A549 treated with AZD9567 at 1 μM for 4 hours (cell line): ENCODE data around the gene GADD45GIP1. TPM values are rescaled to one million over a fixed set of nuclear protein-coding genes. Genes with fewer than 3 reads are reported as not detected.

Source experiments
- total RNA-seq: library from RNA; stranded (reverse); fragments of 200-300 nt; extraction: Qiagen RNA extraction; gene quantifications from 5 replicates; pipeline ENCODE4 v1.2.3, GENCODE V29; 2022; ENCODE audit not compliant: insufficient read depth

GADD45GIP1 gene
- 20.6 to 55.7 TPM (median 51.6 TPM) in 5 replicates for total RNA-seq

DNA sequence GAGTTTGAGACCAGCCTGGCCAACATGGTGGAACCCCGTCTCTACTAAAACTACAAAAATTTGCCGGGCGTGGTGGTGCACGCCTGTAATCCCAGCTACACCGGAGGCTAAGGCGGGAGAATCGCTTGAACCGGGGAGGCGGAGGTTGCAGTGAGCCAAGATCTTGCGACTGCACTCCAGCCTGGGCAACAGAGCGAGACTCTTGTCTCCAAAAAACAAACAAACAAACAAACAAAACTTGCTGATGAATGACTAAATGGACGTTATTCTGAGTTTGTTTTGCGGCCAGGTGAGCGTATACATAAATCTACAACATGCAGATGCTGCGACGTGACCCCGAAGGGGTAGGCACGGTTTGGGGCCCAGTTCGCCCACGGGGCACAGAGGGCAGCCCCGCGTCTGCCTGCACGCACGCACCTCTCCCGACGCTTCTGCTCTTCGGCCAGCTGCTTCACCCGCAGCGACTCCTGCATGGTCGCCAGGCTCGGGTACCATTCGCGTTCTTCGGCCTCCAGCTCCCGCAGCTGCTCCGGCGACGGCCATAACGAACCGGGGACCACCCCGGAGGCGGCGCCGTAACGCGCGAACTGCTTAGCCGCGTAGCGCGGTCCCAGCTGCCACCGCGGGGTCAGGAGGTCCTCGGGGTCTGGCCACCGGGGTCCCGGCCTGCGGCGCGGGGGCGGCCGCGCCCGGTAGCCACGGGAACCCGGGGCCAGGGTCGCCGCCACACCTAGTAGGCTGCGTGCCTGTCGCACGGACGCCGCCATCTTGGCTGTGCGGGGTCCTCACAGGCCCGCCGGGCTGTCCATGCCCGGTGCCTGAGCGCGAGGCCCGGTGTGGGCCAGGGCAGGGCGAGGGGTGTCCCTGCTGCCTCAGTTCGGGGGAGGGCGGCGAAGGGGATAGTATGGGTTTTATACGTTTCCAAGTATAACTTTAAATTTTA lies at the start of gene GADD45GIP1:
TSS of gene GADD45GIP1 (minus strand) at position 778 of the 943 bp plus-strand sequence. CDS start at position 767, 11 bp downstream.

DNA sequence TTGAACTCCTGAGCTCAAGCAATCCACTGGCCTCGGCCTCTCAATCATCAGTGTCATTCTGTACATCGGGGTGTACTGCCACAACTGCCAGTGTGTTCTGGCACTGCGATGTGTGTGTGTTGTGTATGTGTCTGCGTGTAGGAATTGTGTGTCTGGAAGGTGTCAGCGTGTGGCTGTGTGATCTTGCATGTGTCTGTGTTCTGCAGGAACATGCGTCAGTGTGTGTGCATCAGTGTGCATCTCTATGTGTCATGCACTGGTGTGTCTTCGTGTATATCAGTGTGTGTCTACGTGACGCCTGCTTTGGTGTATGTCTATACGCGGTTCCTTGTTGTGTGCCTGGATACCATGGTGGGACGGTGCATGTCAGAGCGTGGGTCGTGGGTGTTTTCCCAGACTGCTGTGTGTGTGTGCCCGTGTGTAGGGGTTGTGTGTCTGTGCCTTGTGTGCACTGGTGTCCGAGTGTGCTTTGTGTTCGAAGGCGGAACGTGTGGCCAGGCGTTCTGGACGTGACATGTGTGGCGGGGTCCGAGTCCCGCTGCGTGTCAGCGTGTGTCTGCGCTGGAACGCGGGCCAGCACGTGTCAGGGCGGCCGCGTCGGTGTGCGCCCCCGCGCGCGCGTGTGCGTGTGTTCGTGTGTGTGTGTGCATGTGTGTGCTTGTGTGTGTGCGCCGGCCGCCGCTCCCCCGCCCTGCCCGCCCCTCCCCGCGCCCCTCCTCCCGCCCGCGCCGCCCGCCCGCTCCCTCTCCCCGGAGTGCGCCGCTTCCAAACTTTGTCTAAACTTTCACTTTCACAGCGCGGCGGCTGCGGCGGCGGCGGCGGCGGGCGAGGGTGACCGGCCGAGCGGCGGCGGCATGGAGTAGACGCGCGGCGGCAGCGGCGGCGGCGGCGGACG lies 37.9 kb upstream of the GADD45GIP1 start, which contains the start of gene NFIX:
TSS of gene NFIX (plus strand) at position 775 of the 895 bp plus-strand sequence. CDS start 363 bp downstream, outside the sequence.

DNA sequence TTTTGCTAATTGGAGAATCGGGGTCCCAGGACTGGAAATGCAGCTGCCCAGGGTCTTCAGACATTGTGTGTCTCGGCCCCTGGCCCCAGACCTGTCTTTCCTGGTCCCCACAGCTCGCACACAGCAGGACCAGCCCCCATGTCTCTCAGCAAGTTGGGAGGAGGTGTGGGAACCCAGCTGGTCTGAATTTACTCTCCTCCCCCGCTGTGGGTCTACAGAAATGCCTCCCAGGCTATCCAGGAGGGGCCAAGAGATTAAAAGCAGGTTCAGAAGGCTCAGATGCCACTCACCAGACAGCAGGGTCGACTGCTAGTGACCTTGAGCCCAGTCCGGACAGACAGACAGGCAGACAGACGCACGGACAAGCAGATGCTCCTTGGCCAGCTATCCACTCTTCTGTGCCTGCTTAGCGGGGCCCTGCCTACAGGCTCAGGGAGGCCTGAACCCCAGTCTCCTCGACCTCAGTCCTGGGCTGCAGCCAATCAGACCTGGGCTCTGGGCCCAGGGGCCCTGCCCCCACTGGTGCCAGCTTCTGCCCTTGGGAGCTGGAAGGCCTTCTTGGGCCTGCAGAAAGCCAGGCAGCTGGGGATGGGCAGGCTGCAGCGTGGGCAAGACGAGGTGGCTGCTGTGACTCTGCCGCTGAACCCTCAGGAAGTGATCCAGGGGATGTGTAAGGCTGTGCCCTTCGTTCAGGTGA lies 12.4 kb upstream of the GADD45GIP1 start, which contains the start of gene DAND5:
TSS of gene DAND5 (plus strand) at position 285 of the 697 bp plus-strand sequence. CDS start at position 370, 85 bp downstream.

DNA sequence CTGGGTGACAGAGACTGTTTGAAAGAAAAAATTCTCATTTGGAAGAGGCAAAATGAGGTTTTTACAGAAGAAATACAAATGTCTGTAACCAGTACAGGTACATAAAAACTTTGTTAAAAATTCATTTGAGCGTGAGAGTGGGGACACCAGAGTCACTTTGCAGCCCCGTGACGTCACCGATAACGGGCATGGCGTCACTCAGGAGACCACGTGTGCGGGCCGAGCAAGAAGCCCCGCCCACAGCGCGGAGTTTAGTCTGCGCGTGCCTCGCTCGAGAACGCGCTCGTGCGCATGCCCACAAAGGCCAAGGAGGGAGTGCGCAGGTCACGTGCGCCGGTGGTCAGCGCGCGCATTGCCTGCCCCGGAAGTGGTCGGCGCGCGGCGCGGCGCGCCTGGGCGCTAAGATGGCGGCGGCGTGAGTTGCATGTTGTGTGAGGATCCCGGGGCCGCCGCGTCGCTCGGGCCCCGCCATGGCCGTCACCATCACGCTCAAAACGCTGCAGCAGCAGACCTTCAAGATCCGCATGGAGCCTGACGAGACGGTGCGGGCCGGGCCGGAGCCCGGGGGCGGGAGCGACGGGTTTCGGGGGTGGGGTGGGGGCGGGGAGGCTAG lies 11.4 kb downstream of the GADD45GIP1 start, which contains the start of gene RAD23A:
TSS of gene RAD23A (plus strand) at position 384 of the 613 bp plus-strand sequence. CDS start at position 471, 87 bp downstream.

DNA sequence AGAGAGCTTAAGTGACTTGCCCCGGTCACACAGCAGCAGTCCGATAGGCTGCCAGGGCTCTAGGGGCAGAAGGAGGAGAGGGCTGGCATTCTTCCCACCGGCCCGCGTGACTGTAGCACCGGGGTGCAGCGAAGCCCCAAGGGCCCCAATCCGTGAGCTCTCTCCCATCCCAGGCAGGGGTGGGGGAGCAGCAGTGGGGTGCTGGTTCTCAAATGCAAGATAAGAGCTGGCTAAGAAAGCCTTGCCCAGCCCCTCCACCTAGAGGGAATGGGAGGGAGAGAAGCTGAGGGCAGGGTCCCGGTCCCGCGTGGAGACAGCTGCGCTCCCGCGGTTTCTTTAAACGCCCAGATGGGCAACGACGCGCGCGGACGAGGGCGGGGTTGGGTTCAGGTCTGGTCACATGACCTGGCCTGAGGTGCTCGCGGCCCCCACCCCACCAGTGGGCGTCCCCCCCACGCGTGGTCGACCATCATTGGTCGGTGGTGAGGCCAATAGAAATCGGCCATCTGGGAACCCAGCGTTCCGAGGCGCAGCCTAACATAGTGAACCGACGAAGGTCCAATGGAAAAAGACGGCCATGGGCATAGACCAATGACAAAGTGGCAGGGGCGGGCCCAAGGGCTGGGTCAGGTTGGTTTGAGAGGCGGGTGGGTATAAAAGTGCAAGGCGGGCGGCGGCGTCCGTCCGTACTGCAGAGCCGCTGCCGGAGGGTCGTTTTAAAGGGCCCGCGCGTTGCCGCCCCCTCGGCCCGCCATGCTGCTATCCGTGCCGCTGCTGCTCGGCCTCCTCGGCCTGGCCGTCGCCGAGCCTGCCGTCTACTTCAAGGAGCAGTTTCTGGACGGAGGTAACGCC lies 18.9 kb downstream of the GADD45GIP1 start, which contains the start of gene CALR:
TSS of gene CALR (plus strand) at position 683 of the 852 bp plus-strand sequence. CDS start at position 754, 71 bp downstream.

DNA sequence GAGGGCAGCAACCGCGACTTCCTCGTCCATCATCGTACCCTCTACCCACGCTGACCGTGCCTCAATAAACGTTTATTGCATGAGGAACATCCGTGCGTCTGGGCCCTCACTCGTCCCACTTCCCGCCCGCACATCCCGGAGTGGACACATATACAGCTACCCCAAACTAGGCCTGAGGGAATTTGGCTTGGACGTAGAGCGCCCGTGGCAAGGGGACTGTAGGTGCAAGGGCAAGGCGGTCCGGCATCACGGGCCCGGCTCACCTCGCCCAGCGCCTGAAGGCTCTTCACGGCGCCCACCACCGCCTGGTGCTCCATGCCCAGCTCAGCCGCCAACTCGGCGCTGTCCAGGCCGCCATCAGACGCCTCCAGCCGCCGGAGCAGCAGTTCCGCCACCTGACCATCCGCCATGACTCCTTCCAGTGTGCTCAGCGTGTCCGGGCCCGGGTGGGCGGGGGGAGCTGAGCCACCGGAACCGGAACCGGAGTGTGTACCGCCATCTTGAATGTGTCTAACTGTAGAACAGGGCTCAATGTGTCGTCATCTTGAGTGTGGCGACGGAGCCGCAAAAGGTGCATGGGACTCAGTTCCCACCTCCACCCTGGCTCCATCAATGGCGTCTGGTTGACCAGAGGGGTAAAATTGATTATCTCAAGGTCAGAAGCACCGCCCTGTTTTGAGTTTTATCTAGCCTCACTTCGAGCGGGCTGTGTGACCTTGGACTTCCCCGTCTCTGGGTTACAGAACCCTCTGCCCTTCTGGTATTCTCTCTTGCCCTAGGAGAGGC lies 23.5 kb downstream of the GADD45GIP1 start, which contains the start of gene FARSA:
TSS of gene FARSA (minus strand) at position 425 of the 786 bp plus-strand sequence. CDS start at position 410, 15 bp downstream.

Other genes with a start within 250 kb of the GADD45GIP1 start
- gene TNPO2, start 233.3 kb downstream of the GADD45GIP1 start, total RNA-seq: 31.3 to 35.3 TPM (median 33.6 TPM) in 5 replicates
- 118 to 201 TPM (median 193 TPM) in 5 replicates for gene TRIR, start 222.5 kb downstream of the GADD45GIP1 start, total RNA-seq
- gene GET3, start 219.7 kb downstream of the GADD45GIP1 start, total RNA-seq: 83.8 to 103 TPM (median 99.2 TPM) in 5 replicates
- 0.59 to 1.0 TPM (median 0.79 TPM) in 4 of 5 replicates, not detected in the other for gene BEST2, start 205.4 kb downstream of the GADD45GIP1 start, total RNA-seq
- gene HOOK2, start 181.7 kb downstream of the GADD45GIP1 start, total RNA-seq: 9.8 to 14.0 TPM (median 12.8 TPM) in 5 replicates
- gene JUNB, start 165.7 kb downstream of the GADD45GIP1 start, total RNA-seq: 110 to 185 TPM (median 160 TPM) in 5 replicates
- 0.47 to 0.91 TPM (median 0.66 TPM) in 4 of 5 replicates, not detected in the other for gene PRDX2, start 155.4 kb downstream of the GADD45GIP1 start, total RNA-seq
- 9.1 to 13.7 TPM (median 11.8 TPM) in 4 of 5 replicates, not detected in the other for gene THSD8, start 155.2 kb downstream of the GADD45GIP1 start, total RNA-seq
- 39.4 to 50.4 TPM (median 46.8 TPM) in 5 replicates for gene RNASEH2A, start 150.6 kb downstream of the GADD45GIP1 start, total RNA-seq
- gene RTBDN, start 122.6 kb downstream of the GADD45GIP1 start, total RNA-seq: 0.08 to 0.09 TPM in 2 of 5 replicates, not detected in the others
- gene MAST1, start 118.7 kb downstream of the GADD45GIP1 start, total RNA-seq: 1.5 to 7.0 TPM (median 1.7 TPM) in 5 replicates
- 28.6 to 36.5 TPM (median 29.7 TPM) in 5 replicates for gene DNASE2, start 75.8 kb downstream of the GADD45GIP1 start, total RNA-seq
- 0.05 to 0.07 TPM in 2 of 5 replicates, not detected in the others for gene KLF1, start 70.0 kb downstream of the GADD45GIP1 start, total RNA-seq
- gene GCDH, start 66.1 kb downstream of the GADD45GIP1 start, total RNA-seq: 9.2 to 21.4 TPM (median 9.9 TPM) in 5 replicates
- gene SYCE2, start 37.9 kb downstream of the GADD45GIP1 start, total RNA-seq: 0.25 to 1.8 TPM (median 0.42 TPM) in 5 replicates
- 60.5 to 80.0 TPM (median 74.4 TPM) in 5 replicates for gene FARSA, start 23.5 kb downstream of the GADD45GIP1 start, total RNA-seq
- 481 to 566 TPM (median 518 TPM) in 5 replicates for gene CALR, start 18.6 kb downstream of the GADD45GIP1 start, total RNA-seq
- 73.1 to 82.3 TPM (median 81.9 TPM) in 5 replicates for gene RAD23A, start 11.4 kb downstream of the GADD45GIP1 start, total RNA-seq
- gene DAND5, start 12.4 kb upstream of the GADD45GIP1 start, total RNA-seq: 0.03 to 0.07 TPM (median 0.06 TPM) in 3 of 5 replicates, not detected in the others
- 3.6 to 4.3 TPM (median 3.8 TPM) in 5 replicates for gene NFIX, start 38.3 kb upstream of the GADD45GIP1 start, total RNA-seq
- gene LYL1, start 145.6 kb upstream of the GADD45GIP1 start, total RNA-seq: 0.56 to 0.92 TPM (median 0.70 TPM) in 4 of 5 replicates, not detected in the other
- gene TRMT1, start 159.5 kb upstream of the GADD45GIP1 start, total RNA-seq: 34.6 to 44.3 TPM (median 38.0 TPM) in 5 replicates
- gene NACC1, start 161.0 kb upstream of the GADD45GIP1 start, total RNA-seq: 33.2 to 43.4 TPM (median 39.4 TPM) in 5 replicates
- gene STX10, start 193.2 kb upstream of the GADD45GIP1 start, total RNA-seq: 48.0 to 53.3 TPM (median 52.4 TPM) in 5 replicates
- gene IER2, start 193.2 kb upstream of the GADD45GIP1 start, total RNA-seq: 38.5 to 59.3 TPM (median 49.4 TPM) in 5 replicates